Activated CD4-positive, CD25-positive, alpha-beta regulatory T cell treated with anti-CD3 and anti-CD28 coated beads, Interleukin-2, amount 50 U/mL, for 16 hours (primary cell): ENCODE results near the gene OR8I2.
"Not testable (repeated sequence)": the region's sequence is repeated elsewhere in the genome, so short reads cannot be mapped to it uniquely, and the experiment has no call there.

Experiments
- DNase-seq: peaks from one replicate; pipeline ENCODE4 v3.0.0-alpha.2; 2020; ENCODE audit warnings: low read depth, low spot score

Gene OR8I2

GRCh38 chr11:56093008-56093407 lies at the start of gene OR8I2:
Gene OR8I2, plus strand, starts transcription at chr11:56093308. Its CDS starts 0 bp downstream, at chr11:56093308.
- no peak for DNase-seq

- DNase-seq = no peak
These were observed 47.6 kb upstream of the OR8I2 start for GRCh38 chr11:56045538-56045937.

- DNase-seq = no peak
These were observed 44.6 kb upstream of the OR8I2 start for GRCh38 chr11:56048480-56048879.

- DNase-seq = no peak
These were observed 43.6 kb upstream of the OR8I2 start for GRCh38 chr11:56049487-56049886.

GRCh38 chr11:56056366-56056765 lies 36.7 kb upstream of the OR8I2 start:
- not testable (repeated sequence) for DNase-seq

- not testable (repeated sequence) for DNase-seq
These were observed 35.4 kb upstream of the OR8I2 start for GRCh38 chr11:56057661-56058237.

- DNase-seq = not testable (repeated sequence)
These were observed 34.8 kb upstream of the OR8I2 start for GRCh38 chr11:56058260-56058780.

- no peak for DNase-seq
These were observed 26.1 kb upstream of the OR8I2 start for GRCh38 chr11:56066980-56067379.

GRCh38 chr11:56089697-56090096 lies 3.4 kb upstream of the OR8I2 start:
- DNase-seq = no peak

- DNase-seq = no peak
These were observed 10.2 kb downstream of the OR8I2 start, which contains the start of gene OR8H2 for GRCh38 chr11:56103210-56103737. Gene OR8H2, plus strand, starts transcription at chr11:56103687. Its CDS starts 1,356 bp downstream, at chr11:56105043.

GRCh38 chr11:56122073-56122472 lies 29.0 kb downstream of the OR8I2 start, which contains the start of gene OR8H3:
Gene OR8H3, plus strand, starts transcription at chr11:56122373. Its CDS starts 0 bp downstream, at chr11:56122373.
- DNase-seq = no peak

GRCh38 chr11:56140151-56140661 lies 47.1 kb downstream of the OR8I2 start, which contains the start of gene OR8J3:
Gene OR8J3, minus strand, starts transcription at chr11:56140201. Its CDS starts 2,483 bp downstream, at chr11:56137718.
- DNase-seq = no peak

GRCh38 chr11:56143681-56144080 lies 50.6 kb downstream of the OR8I2 start:
- not testable (repeated sequence) for DNase-seq
